Esophagus squamous epithelium (tissue), 4 donors: Measurements from ENCODE around the gene PRKG1.

Experiments used
- POLR2A ChIP-seq, 4 donors: fragments of 450-650 bp; IDR thresholded peaks; one replicate each; pipeline ENCODE4 v1.6.1; 2017; ENCODE audit warnings: antibody characterized with exemption in 4 of 4, mild to moderate bottlenecking in 4 of 4, moderate library complexity in 3 of 4
- TF ChIP-seq, protein P1 (sequence below), 6 experiments: fragments of 450-650 bp in 4 of 6; fragments of 200-600 bp in 2 of 6; sonication (generic) in 2 of 6; IDR thresholded peaks; one replicate each; pipeline ENCODE4 v1.5.1; 2016 to 2019; ENCODE audit warnings: antibody characterized with exemption in 6 of 6, mild to moderate bottlenecking in 4 of 6, moderate library complexity in 4 of 6

DNA sequence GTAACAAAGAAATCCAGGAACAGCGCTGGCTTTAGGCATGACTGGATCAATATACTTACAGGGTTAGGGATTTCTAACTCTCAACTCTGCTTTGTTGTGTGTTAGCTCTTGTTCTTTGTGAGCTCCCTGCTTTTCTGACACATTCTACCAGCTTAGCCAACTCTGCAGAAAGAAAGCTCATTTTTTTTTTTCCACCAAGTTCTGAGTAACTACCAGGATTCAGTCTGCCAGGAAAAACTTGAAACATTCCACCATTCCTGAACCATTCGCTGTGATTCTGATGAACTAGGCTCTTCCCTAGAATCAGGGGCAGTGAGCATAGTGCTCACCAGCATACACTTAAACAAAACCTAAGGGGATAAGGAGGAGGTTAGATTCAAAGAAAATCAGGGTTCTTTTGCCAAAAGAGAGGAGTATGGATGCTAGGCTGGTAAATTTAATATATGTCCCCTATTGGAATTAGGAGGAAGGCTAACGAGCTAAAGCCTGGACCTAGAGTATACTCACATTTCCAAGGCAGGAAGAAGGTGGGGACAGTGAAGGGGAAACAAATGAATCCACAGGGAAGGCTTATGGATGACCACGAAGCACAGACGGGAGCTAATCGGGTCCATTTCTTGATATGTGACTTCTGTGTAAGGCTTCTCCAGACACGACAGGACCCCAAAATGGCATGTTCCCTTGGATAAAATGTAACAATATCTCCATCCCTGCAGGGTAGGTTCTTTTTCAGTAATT is 183.4 kb downstream of the PRKG1 start:
- TF ChIP-seq, protein P1, sequence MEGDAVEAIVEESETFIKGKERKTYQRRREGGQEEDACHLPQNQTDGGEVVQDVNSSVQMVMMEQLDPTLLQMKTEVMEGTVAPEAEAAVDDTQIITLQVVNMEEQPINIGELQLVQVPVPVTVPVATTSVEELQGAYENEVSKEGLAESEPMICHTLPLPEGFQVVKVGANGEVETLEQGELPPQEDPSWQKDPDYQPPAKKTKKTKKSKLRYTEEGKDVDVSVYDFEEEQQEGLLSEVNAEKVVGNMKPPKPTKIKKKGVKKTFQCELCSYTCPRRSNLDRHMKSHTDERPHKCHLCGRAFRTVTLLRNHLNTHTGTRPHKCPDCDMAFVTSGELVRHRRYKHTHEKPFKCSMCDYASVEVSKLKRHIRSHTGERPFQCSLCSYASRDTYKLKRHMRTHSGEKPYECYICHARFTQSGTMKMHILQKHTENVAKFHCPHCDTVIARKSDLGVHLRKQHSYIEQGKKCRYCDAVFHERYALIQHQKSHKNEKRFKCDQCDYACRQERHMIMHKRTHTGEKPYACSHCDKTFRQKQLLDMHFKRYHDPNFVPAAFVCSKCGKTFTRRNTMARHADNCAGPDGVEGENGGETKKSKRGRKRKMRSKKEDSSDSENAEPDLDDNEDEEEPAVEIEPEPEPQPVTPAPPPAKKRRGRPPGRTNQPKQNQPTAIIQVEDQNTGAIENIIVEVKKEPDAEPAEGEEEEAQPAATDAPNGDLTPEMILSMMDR (IDR thresholded peaks at IDR 0.05): no peak
- no peak for TF ChIP-seq POLR2A (IDR thresholded peaks at IDR 0.05)
